Ascending aorta (tissue), 2 donors: ENCODE measurements around the gene ATCAY. TPM values are rescaled to one million over a fixed set of nuclear protein-coding genes. Genes with fewer than 3 reads are reported as not detected.

Source experiments
- DNase-seq, 2 donors: peaks; one replicate each; pipeline ENCODE4 v3.0.0-alpha.2; 2019; ENCODE audit warnings: low spot score in 2 of 2
- H3K27ac ChIP-seq, 2 donors: fragments of 200-600 bp; sonication (generic); one replicate each; pipeline ENCODE4 v1.5.1; 2016 to 2017; ENCODE audit warnings: mild to moderate bottlenecking in 1 of 2
- H3K27me3 ChIP-seq: fragments of 200-600 bp; sonication (generic); one replicate; pipeline ENCODE4 v1.5.1; 2017
- H3K36me3 ChIP-seq, 2 donors: fragments of 200-600 bp; sonication (generic); one replicate each; pipeline ENCODE4 v1.5.1; 2016
- H3K4me1 ChIP-seq, 2 donors: fragments of 200-600 bp; sonication (generic); one replicate each; pipeline ENCODE4 v1.5.1; 2016 to 2017; ENCODE audit warnings: mild to moderate bottlenecking in 1 of 2
- H3K4me3 ChIP-seq, 2 donors: fragments of 200-600 bp; sonication (generic); one replicate each; pipeline ENCODE4 v1.5.1; 2016 to 2017; ENCODE audit warnings: mild to moderate bottlenecking in 1 of 2
- H3K9me3 ChIP-seq, 2 donors: fragments of 200-600 bp; sonication (generic); one replicate each; pipeline ENCODE4 v1.5.1; 2016
- CTCF ChIP-seq, 3 experiments: fragments of 200-600 bp in 2 of 3; fragments of 450-650 bp in 1 of 3; sonication (generic) in 2 of 3; IDR thresholded peaks; one replicate each; pipeline ENCODE4 v1.5.1; 2016 to 2019; ENCODE audit warnings: antibody characterized with exemption in 3 of 3, mild to moderate bottlenecking in 1 of 3, moderate library complexity in 1 of 3
- intact Hi-C: fragments of 100-400 bp; cut with DNase I; formaldehyde crosslinking; loops from one replicate; pipeline ENCODE4 v1.15.1; 2023
- total RNA-seq: library from RNA; depleted of rRNA; stranded (reverse); fragments of >200 nt; gene quantifications from one replicate; pipeline ENCODE4 v1.1.0, GENCODE V29; 2016

ATCAY gene
- total RNA-seq, 1 donor from 2014 or later, result not detected

GRCh38 chr19:3835055-3835435 lies 45.4 kb upstream of the ATCAY start:
- intact Hi-C loops, result no loop called here
- Histone ChIP-seq H3K36me3 (no peaks in the 10 kb centered on the region), H3K4me3 (no peak overlapping the region), H3K9me3 (no peaks in the 10 kb centered on the region), H3K4me1 (no peaks in the 10 kb centered on the region), H3K27ac (no peak overlapping the region), H3K27me3 (no peaks in the 10 kb centered on the region)
- DNase-seq, result no peak
- no peak for TF ChIP-seq CTCF (IDR thresholded peaks at IDR 0.05)

GRCh38 chr19:3836887-3837286 lies 43.6 kb upstream of the ATCAY start:
- H3K27me3 ChIP-seq, result no peaks in the 10 kb centered on the region
- no peak overlapping the region for H3K27ac ChIP-seq
- H3K4me1 ChIP-seq, result no peaks in the 10 kb centered on the region
- TF ChIP-seq CTCF (IDR thresholded peaks at IDR 0.05), result no peak
- no peak overlapping the region for H3K4me3 ChIP-seq
- intact Hi-C loops, result no loop called here
- H3K9me3 ChIP-seq, result no peaks in the 10 kb centered on the region
- no peaks in the 10 kb centered on the region for H3K36me3 ChIP-seq
- no peak for DNase-seq

- no peaks in the 10 kb centered on the region for H3K27me3 ChIP-seq
- H3K4me1 ChIP-seq, result no peaks in the 10 kb centered on the region
- no peak overlapping the region for H3K4me3 ChIP-seq
- intact Hi-C loops, result no loop called here
- H3K9me3 ChIP-seq, result no peaks in the 10 kb centered on the region
- H3K36me3 ChIP-seq, result no peaks in the 10 kb centered on the region
- H3K27ac ChIP-seq, result no peak overlapping the region
- no peak for TF ChIP-seq CTCF (IDR thresholded peaks at IDR 0.05)
- no peak for DNase-seq
Measured at GRCh38 chr19:3837332-3837731, 43.2 kb upstream of the ATCAY start.

GRCh38 chr19:3837922-3838321 lies 42.6 kb upstream of the ATCAY start:
- intact Hi-C loops, result no loop called here
- H3K4me1 ChIP-seq, result no peaks in the 10 kb centered on the region
- H3K36me3 ChIP-seq, result no peaks in the 10 kb centered on the region
- no peaks in the 10 kb centered on the region for H3K9me3 ChIP-seq
- H3K27me3 ChIP-seq, result no peaks in the 10 kb centered on the region
- no peak overlapping the region for H3K4me3 ChIP-seq
- TF ChIP-seq CTCF (IDR thresholded peaks at IDR 0.05), result no peak
- H3K27ac ChIP-seq, result no peak overlapping the region
- no peak for DNase-seq

GRCh38 chr19:3838661-3839060 lies 41.8 kb upstream of the ATCAY start:
- no peak for TF ChIP-seq CTCF (IDR thresholded peaks at IDR 0.05)
- Histone ChIP-seq H3K27me3 (no peaks in the 10 kb centered on the region), H3K4me3 (no peak overlapping the region), H3K36me3 (no peaks in the 10 kb centered on the region), H3K27ac (no peak overlapping the region), H3K4me1 (no peaks in the 10 kb centered on the region), H3K9me3 (no peaks in the 10 kb centered on the region)
- DNase-seq, result no peak
- intact Hi-C loops, result no loop called here

GRCh38 chr19:3839941-3840340 lies 40.5 kb upstream of the ATCAY start:
- H3K27ac ChIP-seq, result no peak overlapping the region
- no peak for TF ChIP-seq CTCF (IDR thresholded peaks at IDR 0.05)
- H3K4me1 ChIP-seq, result no peaks in the 10 kb centered on the region
- H3K36me3 ChIP-seq, result no peaks in the 10 kb centered on the region
- H3K9me3 ChIP-seq, result no peaks in the 10 kb centered on the region
- no peaks in the 10 kb centered on the region for H3K27me3 ChIP-seq
- intact Hi-C loops, result no loop called here
- no peak overlapping the region for H3K4me3 ChIP-seq
- no peak for DNase-seq
